H1 (cell line): ENCODE data around the gene SLC22A9. TPM values are rescaled to one million over a fixed set of nuclear protein-coding genes. Genes with fewer than 3 reads are reported as not detected.

Experiments used
- EP300 ChIP-seq, 2 experiments: IDR thresholded peaks; 1 replicate in 1 of 2; 2 replicates in 1 of 2; pipeline ENCODE4 v1.6.1; 2011 to 2012; ENCODE audit warnings: low read depth in 2 of 2, low read length in 2 of 2, mild to moderate bottlenecking in 2 of 2, borderline replicate concordance in 1 of 2, inconsistent platforms in 1 of 2, moderate library complexity in 1 of 2
- HDAC6 ChIP-seq: IDR thresholded peaks from one replicate; pipeline ENCODE4 v1.7.1; 2012; ENCODE audit warnings: low read depth, mild to moderate bottlenecking, inconsistent platforms, low read length, moderate library complexity
- KDM4A ChIP-seq: IDR thresholded peaks from one replicate; pipeline ENCODE4 v1.7.1; 2012; ENCODE audit warnings: low read depth, mild to moderate bottlenecking, moderate library complexity, low read length, inconsistent platforms; ENCODE audit not compliant: severe bottlenecking
- polyA plus RNA-seq, 7 experiments: library from polyadenylated mRNA; depleted of rRNA in 3 of 7; stranded (reverse) in 5 of 7; unstranded in 2 of 7; fragments of >200 nt in 5 of 7; fragments of 200-250 nt in 2 of 7; gene quantifications; 1 replicate in 5 of 7; 2 replicates in 1 of 7; 4 replicates in 1 of 7; pipeline versions ENCODE4 v1.2.1 to v1.2.3, GENCODE V29; 2011 to 2013; ENCODE audit warnings: missing spikeins in 2 of 7, mixed read lengths in 2 of 7
- total RNA-seq: library from RNA; stranded (reverse); fragmentation: NEBNext Ultra II Directional; extraction: Animal tissue kit (Norgen Biotek cat#: 25700); gene quantifications from 2 replicates; pipeline ENCODE4 v1.2.1, GENCODE V29; 2021
- TF ChIP-seq, protein P1 (sequence below): IDR thresholded peaks from 2 replicates; pipeline ENCODE4 v1.6.1; 2012; ENCODE audit warnings: inconsistent platforms
- TF ChIP-seq, protein P2 (sequence below), 3 experiments: IDR thresholded peaks; 1 replicate in 2 of 3; 2 replicates in 1 of 3; pipeline versions ENCODE4 v1.5.1 to v1.6.1; 2011; ENCODE audit warnings: low read length in 3 of 3, mild to moderate bottlenecking in 3 of 3, inconsistent platforms in 2 of 3, low read depth in 1 of 3, moderate library complexity in 1 of 3; ENCODE audit not compliant: insufficient read depth in 1 of 3; ENCODE audit errors: control extremely low read depth in 1 of 3
- TF ChIP-seq, protein P3 (sequence below): IDR thresholded peaks from 2 replicates; pipeline ENCODE4 v1.6.1; 2012; ENCODE audit warnings: low read length, inconsistent platforms

Gene SLC22A9
- total and polyA plus RNA-seq, 2 of the 8 experiments (the other 6 are each of a cell fraction or from before 2014, with no cell fraction given): not detected

DNA sequence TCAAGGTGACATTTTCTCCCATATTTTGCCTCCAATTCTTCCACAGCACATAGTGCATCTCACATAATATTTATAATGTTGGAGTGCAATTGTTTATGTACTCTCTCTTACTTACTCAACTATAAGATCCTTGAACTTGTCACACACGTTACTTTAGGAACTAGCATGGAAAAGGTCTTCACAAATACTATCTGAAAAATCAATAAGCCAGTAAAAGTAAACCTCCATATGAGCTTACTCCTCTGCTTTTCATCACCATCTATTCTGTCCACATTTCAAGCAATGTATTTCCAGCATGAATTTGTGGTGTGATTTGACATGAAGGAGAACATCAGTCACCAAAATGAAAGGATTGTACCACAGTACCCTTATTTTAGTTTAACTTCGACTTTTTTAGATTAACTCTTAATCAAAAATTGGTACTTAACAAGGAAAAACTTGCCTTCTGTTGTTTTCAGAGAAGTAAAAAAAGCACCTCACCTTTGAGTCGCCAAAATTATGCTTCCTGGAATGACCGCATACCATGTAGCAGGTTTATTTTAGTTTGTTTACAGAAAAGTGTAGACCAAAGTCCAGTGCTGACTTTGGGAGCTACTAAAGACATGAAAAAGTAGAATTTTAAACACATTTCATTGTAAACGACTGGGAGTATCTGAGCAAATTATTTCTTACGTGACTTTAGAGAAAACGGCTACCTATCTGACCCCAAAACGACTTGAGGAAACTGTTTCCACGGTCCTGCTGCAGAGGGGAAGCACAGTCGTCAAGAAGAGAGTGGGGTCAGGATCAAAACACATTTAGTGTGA, at the start of gene SLC22A9 (continued):
- no peak for TF ChIP-seq HDAC6
- TF ChIP-seq, protein P1, sequence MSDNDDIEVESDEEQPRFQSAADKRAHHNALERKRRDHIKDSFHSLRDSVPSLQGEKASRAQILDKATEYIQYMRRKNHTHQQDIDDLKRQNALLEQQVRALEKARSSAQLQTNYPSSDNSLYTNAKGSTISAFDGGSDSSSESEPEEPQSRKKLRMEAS: no peak
- TF ChIP-seq, protein P2, sequence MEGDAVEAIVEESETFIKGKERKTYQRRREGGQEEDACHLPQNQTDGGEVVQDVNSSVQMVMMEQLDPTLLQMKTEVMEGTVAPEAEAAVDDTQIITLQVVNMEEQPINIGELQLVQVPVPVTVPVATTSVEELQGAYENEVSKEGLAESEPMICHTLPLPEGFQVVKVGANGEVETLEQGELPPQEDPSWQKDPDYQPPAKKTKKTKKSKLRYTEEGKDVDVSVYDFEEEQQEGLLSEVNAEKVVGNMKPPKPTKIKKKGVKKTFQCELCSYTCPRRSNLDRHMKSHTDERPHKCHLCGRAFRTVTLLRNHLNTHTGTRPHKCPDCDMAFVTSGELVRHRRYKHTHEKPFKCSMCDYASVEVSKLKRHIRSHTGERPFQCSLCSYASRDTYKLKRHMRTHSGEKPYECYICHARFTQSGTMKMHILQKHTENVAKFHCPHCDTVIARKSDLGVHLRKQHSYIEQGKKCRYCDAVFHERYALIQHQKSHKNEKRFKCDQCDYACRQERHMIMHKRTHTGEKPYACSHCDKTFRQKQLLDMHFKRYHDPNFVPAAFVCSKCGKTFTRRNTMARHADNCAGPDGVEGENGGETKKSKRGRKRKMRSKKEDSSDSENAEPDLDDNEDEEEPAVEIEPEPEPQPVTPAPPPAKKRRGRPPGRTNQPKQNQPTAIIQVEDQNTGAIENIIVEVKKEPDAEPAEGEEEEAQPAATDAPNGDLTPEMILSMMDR (IDR thresholded peaks at IDR 0.05; ENCODE audit: control extremely low read depth in 1 of 3, insufficient read depth in 1 of 3, low read depth in 1 of 3, low read length in 3 of 3): no peak
- no peak for TF ChIP-seq KDM4A
- no peak for TF ChIP-seq EP300 (IDR thresholded peaks at IDR 0.05; ENCODE audit: borderline replicate concordance in 1 of 2, low read depth in 2 of 2, low read length in 2 of 2)
- TF ChIP-seq, protein P3, sequence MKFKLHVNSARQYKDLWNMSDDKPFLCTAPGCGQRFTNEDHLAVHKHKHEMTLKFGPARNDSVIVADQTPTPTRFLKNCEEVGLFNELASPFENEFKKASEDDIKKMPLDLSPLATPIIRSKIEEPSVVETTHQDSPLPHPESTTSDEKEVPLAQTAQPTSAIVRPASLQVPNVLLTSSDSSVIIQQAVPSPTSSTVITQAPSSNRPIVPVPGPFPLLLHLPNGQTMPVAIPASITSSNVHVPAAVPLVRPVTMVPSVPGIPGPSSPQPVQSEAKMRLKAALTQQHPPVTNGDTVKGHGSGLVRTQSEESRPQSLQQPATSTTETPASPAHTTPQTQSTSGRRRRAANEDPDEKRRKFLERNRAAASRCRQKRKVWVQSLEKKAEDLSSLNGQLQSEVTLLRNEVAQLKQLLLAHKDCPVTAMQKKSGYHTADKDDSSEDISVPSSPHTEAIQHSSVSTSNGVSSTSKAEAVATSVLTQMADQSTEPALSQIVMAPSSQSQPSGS: no peak
- TF ChIP-seq, all 59 proteins: peak for 0
